Nephron progenitor cell (in vitro differentiated cells): ENCODE data around the gene CREB1.
"Not testable (repeated sequence)": the region's sequence is repeated elsewhere in the genome, so short reads cannot be mapped to it uniquely, and the experiment has no call there.

Experiments used
- DNase-seq: peaks from one replicate; pipeline ENCODE4 v3.0.0; 2021
- H3K27ac Mint-ChIP-seq: 2 replicates; pipeline ENCODE4 v1.8.0; 2021; ENCODE audit warnings: mild to moderate bottlenecking, moderate library complexity, mixed read lengths
- H3K27me3 Mint-ChIP-seq: 2 replicates; pipeline ENCODE4 v1.8.0; 2021; ENCODE audit warnings: mild to moderate bottlenecking, low read depth, mixed read lengths; ENCODE audit not compliant: poor library complexity
- H3K36me3 Mint-ChIP-seq: 2 replicates; pipeline ENCODE4 v1.8.0; 2021; ENCODE audit warnings: low read depth, mixed read lengths
- H3K4me1 Mint-ChIP-seq: 2 replicates; pipeline ENCODE4 v1.8.0; 2021; ENCODE audit warnings: mixed read lengths
- H3K4me3 Mint-ChIP-seq: 2 replicates; pipeline ENCODE4 v1.8.0; 2021; ENCODE audit warnings: mild to moderate bottlenecking, moderate library complexity, mixed read lengths
- H3K9me3 Mint-ChIP-seq: 2 replicates; pipeline ENCODE4 v1.8.0; 2021; ENCODE audit warnings: mild to moderate bottlenecking, moderate library complexity, mixed read lengths
- CTCF ChIP-seq: fragments of 200-600 bp; sonication (generic); IDR thresholded peaks from 2 replicates; pipeline ENCODE4 v1.5.0; 2021; ENCODE audit warnings: antibody characterized with exemption

Gene CREB1

GRCh38 chr2:207640160-207640559 lies 110.4 kb downstream of the CREB1 start:
- no peaks in the 10 kb centered on the region for H3K4me1 Mint-ChIP-seq
- H3K4me3 Mint-ChIP-seq: no peak overlapping the region
- peaks cover 10% of the 10 kb centered on the region for H3K27me3 Mint-ChIP-seq
- no peak for DNase-seq
- H3K27ac Mint-ChIP-seq: no peak overlapping the region
- TF ChIP-seq CTCF: no peak
- H3K36me3 Mint-ChIP-seq: no peaks in the 10 kb centered on the region
- H3K9me3 Mint-ChIP-seq: peaks cover 22% of the 10 kb centered on the region

GRCh38 chr2:207640661-207641060 lies 110.9 kb downstream of the CREB1 start:
- Mint-ChIP-seq H3K4me1 (no peaks in the 10 kb centered on the region), H3K27ac (no peak overlapping the region)
- TF ChIP-seq CTCF: no peak

GRCh38 chr2:207643892-207644291 lies 114.1 kb downstream of the CREB1 start:
- TF ChIP-seq CTCF: no peak
- H3K27me3 Mint-ChIP-seq: peaks cover 10% of the 10 kb centered on the region
- H3K4me1 Mint-ChIP-seq: no peaks in the 10 kb centered on the region
- DNase-seq: no peak
- H3K27ac Mint-ChIP-seq: no peak overlapping the region
- peaks cover 22% of the 10 kb centered on the region for H3K9me3 Mint-ChIP-seq
- no peaks in the 10 kb centered on the region for H3K36me3 Mint-ChIP-seq
- no peak overlapping the region for H3K4me3 Mint-ChIP-seq

More at GRCh38 chr2:207640661-207641060, 110.9 kb downstream of the CREB1 start:
- no peaks in the 10 kb centered on the region for H3K36me3 Mint-ChIP-seq
- no peak for DNase-seq
- H3K4me3 Mint-ChIP-seq: no peak overlapping the region
- H3K27me3 Mint-ChIP-seq: peaks cover 10% of the 10 kb centered on the region
- H3K9me3 Mint-ChIP-seq: peaks cover 22% of the 10 kb centered on the region

- H3K9me3 Mint-ChIP-seq: not testable (repeated sequence)
Observed at GRCh38 chr2:207646582-207646981, 116.8 kb downstream of the CREB1 start.

More at GRCh38 chr2:207646582-207646981, 116.8 kb downstream of the CREB1 start:
- not testable (repeated sequence) for H3K4me3 Mint-ChIP-seq, H3K4me1 Mint-ChIP-seq, H3K27ac Mint-ChIP-seq, H3K36me3 Mint-ChIP-seq, H3K27me3 Mint-ChIP-seq, DNase-seq
